Endothelial cell of umbilical vein (primary cell): Measurements from ENCODE around the gene NEDD4L. TPM values are rescaled to one million over a fixed set of nuclear protein-coding genes. Genes with fewer than 3 reads are reported as not detected.

Experiments
- BruUV-seq: library from RNA; stranded (reverse); fragments of 400-500 nt; replicated peaks from 2 replicates; lab custom pipeline; 2021; lab: Mats Ljungman, UMichigan
- CTCF ChIA-PET: fragments of 300-600, 350-600 bp; sonication (Branson Sonifier 250); formaldehyde crosslinking; loops from one replicate; lab custom pipeline; 2021; ENCODE audit warnings: antibody characterized with exemption, inconsistent platforms; lab: Charles Lee
- POLR2A ChIA-PET: fragments of 300-600, 350-600 bp; sonication (Branson Sonifier 250); formaldehyde crosslinking; loops from one replicate; lab custom pipeline; 2021; ENCODE audit warnings: antibody characterized with exemption, inconsistent platforms; lab: Charles Lee
- DNase-seq: peaks from one replicate; pipeline ENCODE4 v3.0.0-alpha.2; 2011; ENCODE audit warnings: low read depth, low spot score
- FAIRE-seq: peaks from 2 replicates; lab custom pipeline; 2011; peaks lifted over from hg19 to GRCh38; lab: Jason Lieb, UNC
- H2AFZ ChIP-seq: 2 replicates; pipeline ENCODE4 v1.6.0; 2012; ENCODE audit warnings: low read depth, low read length, control low read depth, inconsistent platforms
- H3K27ac ChIP-seq: 2 replicates; pipeline ENCODE4 v1.5.1; 2011; ENCODE audit warnings: low read depth, mild to moderate bottlenecking, control low read depth, low read length, moderate library complexity; ENCODE audit not compliant: insufficient read depth
- H3K27me3 ChIP-seq, 2 experiments: 2 replicates each; pipeline versions ENCODE4 v1.6.0 to v1.6.1; 2011; ENCODE audit warnings: low read length in 2 of 2, mixed read lengths in 1 of 2; ENCODE audit not compliant: control insufficient read depth in 2 of 2, insufficient read depth in 2 of 2
- H3K36me3 ChIP-seq, 2 experiments: 2 replicates in 1 of 2; 3 replicates in 1 of 2; pipeline ENCODE4 v1.5.1; 2011; ENCODE audit warnings: low read length in 2 of 2, mild to moderate bottlenecking in 1 of 2, moderate library complexity in 1 of 2; ENCODE audit not compliant: control insufficient read depth in 2 of 2, insufficient read depth in 2 of 2; ENCODE audit errors: extremely low read depth in 1 of 2
- H3K4me1 ChIP-seq: 3 replicates; pipeline ENCODE4 v1.5.1; 2011; ENCODE audit warnings: mild to moderate bottlenecking, low read length; ENCODE audit not compliant: control insufficient read depth, insufficient read depth; ENCODE audit errors: extremely low read depth
- H3K4me2 ChIP-seq: 2 replicates; pipeline ENCODE4 v1.6.1; 2011; ENCODE audit warnings: low read length, control low read depth, mixed read lengths; ENCODE audit not compliant: insufficient read depth
- H3K4me3 ChIP-seq, 3 experiments: fragments of 200-600 bp in 1 of 3; sonication (generic), shearing (Covaris generic) in 1 of 3; replicated peaks in 1 of 3; 2 replicates each; pipeline ENCODE4 v1.5.1; 2011 to 2016; ENCODE audit warnings: control low read depth in 3 of 3, low read length in 3 of 3, mild to moderate bottlenecking in 2 of 3, inconsistent platforms in 1 of 3, low read depth in 1 of 3, moderate library complexity in 1 of 3; ENCODE audit not compliant: insufficient read depth in 1 of 3
- H3K79me2 ChIP-seq: 2 replicates; pipeline ENCODE4 v1.6.0; 2012; ENCODE audit warnings: low read length, inconsistent platforms; ENCODE audit not compliant: control insufficient read depth, insufficient read depth
- H3K9ac ChIP-seq: replicated peaks from 2 replicates; pipeline ENCODE3; 2011; ENCODE audit warnings: low read length, control low read depth; ENCODE audit not compliant: insufficient read depth; ENCODE audit errors: extremely low read depth
- H3K9me1 ChIP-seq: replicated peaks from 3 replicates; pipeline ENCODE4 v1.6.0; 2011; ENCODE audit warnings: mild to moderate bottlenecking, low read length; ENCODE audit not compliant: control insufficient read depth, insufficient read depth; ENCODE audit errors: extremely low read depth
- H3K9me3 ChIP-seq: replicated peaks from 2 replicates; pipeline ENCODE4 v1.5.1; 2012; ENCODE audit warnings: low read length, inconsistent platforms; ENCODE audit not compliant: control insufficient read depth, insufficient read depth
- H4K20me1 ChIP-seq: replicated peaks from 2 replicates; pipeline ENCODE3; 2011; ENCODE audit warnings: mild to moderate bottlenecking, low read length; ENCODE audit not compliant: control insufficient read depth, insufficient read depth; ENCODE audit errors: extremely low read depth
- EZH2 ChIP-seq: IDR thresholded peaks from 2 replicates; pipeline ENCODE4 v1.6.1; 2012; ENCODE audit warnings: borderline replicate concordance, low read depth, mild to moderate bottlenecking, moderate library complexity, low read length, inconsistent platforms; ENCODE audit not compliant: severe bottlenecking
- FOS ChIP-seq: IDR thresholded peaks from 2 replicates; pipeline ENCODE4 v1.6.1; 2011; ENCODE audit warnings: mild to moderate bottlenecking, low read length, moderate library complexity, borderline replicate concordance; ENCODE audit not compliant: insufficient read depth
- GATA2 ChIP-seq: IDR thresholded peaks from 2 replicates; pipeline ENCODE4 v1.7.0; 2011; ENCODE audit warnings: low read depth, mild to moderate bottlenecking, moderate library complexity, mixed read lengths, low read length; ENCODE audit not compliant: insufficient read length, insufficient read depth
- JUN ChIP-seq: IDR thresholded peaks from 2 replicates; pipeline ENCODE4 v1.6.1; 2011; ENCODE audit warnings: borderline replicate concordance, low read depth; ENCODE audit not compliant: insufficient read length, insufficient read depth
- MYC ChIP-seq: IDR thresholded peaks from one replicate; pipeline ENCODE4 v1.6.1; 2011; ENCODE audit warnings: mild to moderate bottlenecking, low read depth, low read length
- POLR2A ChIP-seq: IDR thresholded peaks from 2 replicates; pipeline ENCODE4 v1.6.1; 2012; ENCODE audit warnings: low read depth, mild to moderate bottlenecking, control low read depth, low read length
- POLR2AphosphoS5 ChIP-seq: IDR thresholded peaks from 2 replicates; pipeline ENCODE4 v1.6.1; 2012; ENCODE audit warnings: low read depth, mild to moderate bottlenecking, control low read depth, low read length, moderate library complexity; ENCODE audit not compliant: insufficient read depth
- dilution Hi-C: fragments of 300-500 bp; cut with MboI; formaldehyde crosslinking; loops from one replicate; pipeline ENCODE4 v1.15.0; 2019; ENCODE audit warnings: low sequenced_read_pairs; ENCODE audit not compliant: extremely low pct_ligation_motif_present
- intact Hi-C: fragments of 100-400 bp; cut with micrococcal nuclease; formaldehyde crosslinking; loops from one replicate; pipeline ENCODE4 v1.10.0; 2022
- polyA plus RNA-seq, 4 experiments: library from polyadenylated mRNA; depleted of rRNA in 3 of 4; stranded (reverse) in 3 of 4; unstranded in 1 of 4; fragments of >200 nt; gene quantifications; 2 replicates each; pipeline versions ENCODE4 v1.2.1 to v1.2.3, GENCODE V29; 2011 to 2012; ENCODE audit warnings: missing spikeins in 1 of 4
- total RNA-seq: library from RNA; stranded (reverse); gene quantifications from 2 replicates; pipeline ENCODE4 v1.2.3, GENCODE V29; 2021
- TF ChIP-seq, protein P1 (sequence below): IDR thresholded peaks from 2 replicates; pipeline ENCODE4 v1.6.1; 2011; ENCODE audit not compliant: insufficient read depth, insufficient read length
- TF ChIP-seq, protein P2 (sequence below), 2 donors: IDR thresholded peaks; 1 replicate in 1 of 2; 2 replicates in 1 of 2; pipeline ENCODE4 v1.5.1; 2011; ENCODE audit warnings: low read length in 2 of 2, mild to moderate bottlenecking in 2 of 2, moderate library complexity in 2 of 2, control low read depth in 1 of 2, inconsistent platforms in 1 of 2, low read depth in 1 of 2; ENCODE audit not compliant: insufficient read depth in 1 of 2; ENCODE audit errors: extremely low read depth in 1 of 2

Gene NEDD4L
- total and polyA plus RNA-seq, 2 donors (not counting 3 experiments of a cell fraction or from before 2014, with no cell fraction given), result 20.5 to 78.9 TPM

- no peak for FAIRE-seq
- no peak overlapping the region for H3K4me3 ChIP-seq
These were observed 38.0 kb upstream of the NEDD4L start for GRCh38 chr18:58005885-58006523.

More at GRCh38 chr18:58005885-58006523, 38.0 kb upstream of the NEDD4L start:
- H3K27ac ChIP-seq, result no peak overlapping the region
- intact Hi-C loops, result no loop called here
- POLR2A ChIA-PET, result no interaction called here
- no peak overlapping the region for H3K4me2 ChIP-seq
- no peaks in the 10 kb centered on the region for H3K9me1 ChIP-seq
- H3K4me1 ChIP-seq, result peaks cover 3% of the 10 kb centered on the region
- H3K9me3 ChIP-seq, result no peaks in the 10 kb centered on the region
- no peaks in the 10 kb centered on the region for H3K36me3 ChIP-seq
- DNase-seq, result no peak
- dilution Hi-C loops, result no loop called here
- no TSS peak for BruUV-seq
- H4K20me1 ChIP-seq, result no peaks in the 10 kb centered on the region
- CTCF ChIA-PET, result no interaction called here
- no peak overlapping the region for H3K9ac ChIP-seq
- peaks cover 0 to 2% of the 10 kb centered on the region in 2 experiments for H3K27me3 ChIP-seq
- no peak overlapping the region for H2AFZ ChIP-seq
- H3K79me2 ChIP-seq, result no peaks in the 10 kb centered on the region
- TF ChIP-seq, protein P1, sequence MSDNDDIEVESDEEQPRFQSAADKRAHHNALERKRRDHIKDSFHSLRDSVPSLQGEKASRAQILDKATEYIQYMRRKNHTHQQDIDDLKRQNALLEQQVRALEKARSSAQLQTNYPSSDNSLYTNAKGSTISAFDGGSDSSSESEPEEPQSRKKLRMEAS, result no peak
- no peak for TF ChIP-seq POLR2A
- no peak for TF ChIP-seq FOS
- no peak for TF ChIP-seq MYC
- TF ChIP-seq GATA2, result no peak
- TF ChIP-seq POLR2AphosphoS5, result no peak
- no peak for TF ChIP-seq EZH2
- TF ChIP-seq, protein P2, sequence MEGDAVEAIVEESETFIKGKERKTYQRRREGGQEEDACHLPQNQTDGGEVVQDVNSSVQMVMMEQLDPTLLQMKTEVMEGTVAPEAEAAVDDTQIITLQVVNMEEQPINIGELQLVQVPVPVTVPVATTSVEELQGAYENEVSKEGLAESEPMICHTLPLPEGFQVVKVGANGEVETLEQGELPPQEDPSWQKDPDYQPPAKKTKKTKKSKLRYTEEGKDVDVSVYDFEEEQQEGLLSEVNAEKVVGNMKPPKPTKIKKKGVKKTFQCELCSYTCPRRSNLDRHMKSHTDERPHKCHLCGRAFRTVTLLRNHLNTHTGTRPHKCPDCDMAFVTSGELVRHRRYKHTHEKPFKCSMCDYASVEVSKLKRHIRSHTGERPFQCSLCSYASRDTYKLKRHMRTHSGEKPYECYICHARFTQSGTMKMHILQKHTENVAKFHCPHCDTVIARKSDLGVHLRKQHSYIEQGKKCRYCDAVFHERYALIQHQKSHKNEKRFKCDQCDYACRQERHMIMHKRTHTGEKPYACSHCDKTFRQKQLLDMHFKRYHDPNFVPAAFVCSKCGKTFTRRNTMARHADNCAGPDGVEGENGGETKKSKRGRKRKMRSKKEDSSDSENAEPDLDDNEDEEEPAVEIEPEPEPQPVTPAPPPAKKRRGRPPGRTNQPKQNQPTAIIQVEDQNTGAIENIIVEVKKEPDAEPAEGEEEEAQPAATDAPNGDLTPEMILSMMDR (IDR thresholded peaks at IDR 0.05; ENCODE audit: extremely low read depth in 1 of 2, insufficient read depth in 1 of 2, low read depth in 1 of 2, low read length in 2 of 2), result no peak
- no peak for TF ChIP-seq JUN
